ENCODE data around the gene DCUN1D1.
"Not testable (repeated sequence)": the region's sequence is repeated elsewhere in the genome, so short reads cannot be mapped to it uniquely, and the experiment has no call there.

Gene DCUN1D1

GRCh38 chr3:182980204-182981037, at the start of gene DCUN1D1:
TSS of gene DCUN1D1 (minus strand) at chr3:182980538. CDS start at chr3:182980489, 49 bp downstream.
- peak; percentile 81 for DNase-seq

DNA sequence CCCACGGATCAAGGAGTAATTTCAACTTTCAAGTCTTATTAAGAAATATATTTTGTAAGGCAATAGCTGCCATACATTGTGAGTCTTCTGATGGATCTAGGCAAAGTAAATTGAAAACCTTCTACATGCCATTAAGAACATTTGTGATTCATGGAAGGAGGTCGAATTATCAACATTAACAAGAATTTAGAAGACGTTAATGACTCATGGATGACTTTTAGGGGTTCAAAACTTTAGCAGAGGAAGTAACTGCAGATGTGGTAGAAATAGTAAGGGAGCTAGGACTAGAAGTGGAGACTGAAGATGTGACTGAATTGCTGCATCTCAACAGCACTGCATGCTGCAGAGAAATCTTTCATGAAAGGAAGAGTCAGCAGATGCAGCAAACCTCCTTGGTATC, 48.1 kb upstream of the DCUN1D1 start:
- no peak for DNase-seq

DNA sequence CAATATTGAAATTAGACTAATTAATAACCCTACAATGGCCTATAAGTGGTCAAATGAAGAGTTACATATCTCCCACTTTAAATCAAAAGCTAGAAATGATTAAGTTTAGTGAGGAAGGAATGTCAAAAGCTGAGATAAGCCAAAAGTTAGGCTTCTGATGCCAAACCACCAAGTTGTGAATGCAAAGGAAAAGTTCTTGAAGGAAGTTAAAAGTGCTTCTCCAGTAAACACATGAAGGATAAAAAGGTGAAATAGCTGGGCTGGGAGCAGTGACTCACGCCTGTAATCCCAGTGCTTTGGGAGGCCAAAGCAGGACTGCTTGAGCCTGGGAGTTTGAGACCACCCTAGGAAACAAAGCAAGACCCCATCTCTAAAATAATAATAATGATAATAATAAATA, 46.9 kb upstream of the DCUN1D1 start:
- DNase-seq: no peak

GRCh38 chr3:183022936-183023516, 42.7 kb upstream of the DCUN1D1 start:
- no peak for DNase-seq

DNA sequence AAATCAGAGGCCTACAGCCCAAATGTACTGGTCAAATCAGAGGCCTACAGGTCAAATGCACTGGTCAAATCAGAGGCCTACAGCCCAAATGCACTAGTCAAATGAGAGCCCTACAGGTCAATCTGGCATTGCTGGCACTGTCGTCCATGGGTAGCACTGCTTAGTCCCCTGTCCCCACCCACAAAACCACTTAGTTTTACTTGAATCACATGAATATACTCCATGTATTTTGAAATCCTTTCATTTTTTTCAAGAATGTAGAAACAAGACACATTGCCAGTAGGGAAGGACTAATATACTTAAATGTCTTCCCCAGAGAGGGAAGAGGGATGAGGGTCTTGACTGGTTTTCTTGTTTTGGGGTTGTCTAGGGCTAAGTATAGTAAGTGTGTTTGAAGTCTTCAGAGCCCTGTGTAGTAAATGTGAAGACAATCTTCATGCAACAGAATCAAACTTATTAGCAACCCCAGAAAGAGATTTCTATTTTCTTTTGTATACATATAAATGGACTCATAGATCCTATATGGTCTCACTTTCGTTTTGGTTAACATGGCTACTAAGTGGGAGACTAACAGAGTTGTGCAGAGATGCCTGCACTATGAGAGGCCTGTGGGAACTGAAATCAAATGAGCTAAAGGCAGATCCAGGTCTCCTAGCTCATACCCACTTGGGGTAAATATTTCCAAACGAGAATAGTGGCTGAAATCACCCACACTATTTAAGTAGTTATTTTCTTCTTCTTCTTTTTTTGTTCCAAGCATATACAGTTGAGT, 38.3 kb upstream of the DCUN1D1 start:
- no peak for DNase-seq

- DNase-seq: no peak
Measured at GRCh38 chr3:183015185-183015584, 34.8 kb upstream of the DCUN1D1 start.

DNA sequence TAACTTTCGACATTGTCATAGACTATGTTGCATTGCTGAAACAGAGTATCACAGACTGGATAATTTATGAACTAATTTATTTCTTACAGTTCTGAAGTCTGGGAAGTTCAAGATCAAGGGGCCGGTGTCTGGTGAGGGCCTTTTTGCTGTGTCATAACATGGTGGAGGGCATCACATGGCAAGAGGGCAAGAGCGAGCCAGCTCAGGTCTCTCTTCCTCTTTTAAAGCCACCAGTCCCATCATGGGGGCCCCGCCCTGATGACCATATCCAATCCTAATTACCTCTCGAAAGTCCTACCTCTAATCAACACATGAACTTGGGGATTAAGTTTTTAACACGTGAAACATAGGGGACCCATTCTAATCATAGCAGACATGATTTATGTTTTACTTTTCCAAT, 33.5 kb upstream of the DCUN1D1 start:
- no peak for DNase-seq

GRCh38 chr3:183013074-183013473, 32.7 kb upstream of the DCUN1D1 start:
- DNase-seq: no peak

GRCh38 chr3:183008800-183009199, 28.5 kb upstream of the DCUN1D1 start:
- DNase-seq: no peak

DNA sequence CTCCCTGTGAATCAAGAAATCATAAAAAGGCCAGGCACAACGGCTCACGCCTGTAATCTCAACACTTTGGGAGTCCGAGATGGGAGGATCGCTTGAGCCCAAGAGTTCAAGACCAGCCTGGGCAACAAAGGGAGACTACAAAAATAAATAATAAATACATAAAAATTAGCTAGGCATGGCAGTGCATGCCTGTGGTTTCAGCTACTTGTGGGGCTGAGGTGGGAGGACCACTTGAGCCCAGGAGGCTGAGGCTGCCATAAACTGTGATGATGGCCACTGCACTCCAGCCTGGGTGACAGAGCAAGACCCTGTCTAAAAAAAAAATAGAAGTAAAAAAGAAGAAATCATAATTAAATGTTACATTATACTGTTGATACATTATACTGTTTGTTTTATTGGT, 28.0 kb upstream of the DCUN1D1 start:
- DNase-seq: no peak

DNA sequence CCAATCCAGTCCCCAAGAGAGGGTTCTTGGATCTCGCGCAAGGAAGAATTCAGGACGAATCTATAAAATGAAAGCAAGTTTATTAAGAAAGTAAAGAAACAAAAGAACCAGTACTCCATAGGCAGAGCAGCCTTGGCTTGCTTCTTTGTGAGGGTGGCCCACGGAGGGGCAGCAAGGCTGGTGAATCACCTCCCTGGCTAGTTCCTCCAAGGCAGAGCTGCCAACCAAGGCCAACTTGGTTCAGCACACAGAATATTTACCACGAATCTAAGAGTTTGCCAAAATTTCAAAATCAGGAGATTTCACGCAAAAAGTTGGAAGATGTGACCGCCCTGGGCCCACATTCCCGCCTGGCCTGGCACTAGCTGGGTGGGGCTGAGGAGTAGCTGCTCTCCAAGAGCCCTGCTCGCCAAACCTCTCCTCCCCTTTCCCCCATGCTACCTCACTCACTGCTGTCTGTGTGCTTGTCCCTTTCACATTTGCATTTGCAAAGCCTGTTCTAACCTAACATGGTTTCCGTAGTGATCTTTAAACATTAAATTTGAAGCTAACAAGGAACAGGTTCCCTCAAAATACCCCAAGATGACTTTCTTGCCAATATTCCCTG, 26.2 kb upstream of the DCUN1D1 start:
- no peak for DNase-seq

- no peak for DNase-seq
Measured at GRCh38 chr3:182999767-183000166, 19.4 kb upstream of the DCUN1D1 start.

- DNase-seq: not testable (repeated sequence)
Measured at GRCh38 chr3:182993486-182994201, 13.3 kb upstream of the DCUN1D1 start.

- DNase-seq: no peak
Measured at GRCh38 chr3:182989566-182989965, 9.2 kb upstream of the DCUN1D1 start.

- DNase-seq: no peak
Measured at GRCh38 chr3:182986021-182986420, 5.7 kb upstream of the DCUN1D1 start.

GRCh38 chr3:182983876-182984275, 3.5 kb upstream of the DCUN1D1 start:
- DNase-seq: no peak

- DNase-seq: no peak
Measured at GRCh38 chr3:182981038-182981380, 671 bp upstream of the DCUN1D1 start.

- DNase-seq: peak; percentile 47
Measured at GRCh38 chr3:182979674-182980191, 605 bp downstream of the DCUN1D1 start.

DNA sequence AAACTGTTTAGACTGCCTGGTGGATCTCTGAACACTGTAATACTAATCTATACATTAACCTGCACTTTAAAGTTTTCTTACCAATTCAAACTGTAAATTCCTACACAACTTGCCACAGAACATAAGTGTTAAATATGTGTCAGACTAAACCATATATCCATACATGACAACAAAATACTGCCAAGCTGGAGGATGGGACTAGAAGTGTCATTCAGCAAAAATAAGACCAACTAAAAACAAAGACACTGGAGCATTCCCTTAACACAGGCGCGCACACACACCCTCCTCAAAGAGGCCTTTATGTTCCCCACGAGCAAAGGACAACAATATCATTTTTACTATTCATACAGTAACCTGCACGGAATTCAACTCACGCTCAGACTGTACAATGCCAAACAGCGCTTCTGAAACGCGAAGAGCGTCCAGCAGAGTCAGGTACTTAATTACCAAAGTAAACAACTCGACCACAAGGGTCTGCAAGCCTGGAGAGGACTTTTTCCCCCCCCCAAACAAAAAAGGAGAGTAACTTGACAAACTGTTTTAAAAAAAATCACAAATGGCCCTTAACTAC, 1.1 kb downstream of the DCUN1D1 start:
- no peak for DNase-seq

GRCh38 chr3:182978387-182978786, 2.0 kb downstream of the DCUN1D1 start:
- DNase-seq: no peak

DNA sequence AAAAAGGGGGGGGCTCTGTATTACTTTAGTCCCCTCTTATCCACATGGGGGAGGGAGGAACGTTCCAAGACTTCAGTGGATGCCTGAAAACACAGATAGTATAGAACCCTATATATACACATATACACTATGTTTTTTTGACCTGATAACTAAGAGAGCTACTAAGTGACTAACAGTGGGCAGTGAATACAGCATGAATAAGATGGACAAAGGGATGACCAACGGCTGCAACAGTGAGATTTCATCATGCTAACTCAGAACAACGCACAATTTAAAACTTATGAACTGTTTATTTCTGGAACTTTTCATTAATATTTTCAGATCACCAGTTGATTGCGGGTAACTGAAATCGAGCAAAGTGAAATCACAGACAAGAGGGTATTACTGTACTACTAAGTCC, 7.3 kb downstream of the DCUN1D1 start:
- DNase-seq: no peak

DNA sequence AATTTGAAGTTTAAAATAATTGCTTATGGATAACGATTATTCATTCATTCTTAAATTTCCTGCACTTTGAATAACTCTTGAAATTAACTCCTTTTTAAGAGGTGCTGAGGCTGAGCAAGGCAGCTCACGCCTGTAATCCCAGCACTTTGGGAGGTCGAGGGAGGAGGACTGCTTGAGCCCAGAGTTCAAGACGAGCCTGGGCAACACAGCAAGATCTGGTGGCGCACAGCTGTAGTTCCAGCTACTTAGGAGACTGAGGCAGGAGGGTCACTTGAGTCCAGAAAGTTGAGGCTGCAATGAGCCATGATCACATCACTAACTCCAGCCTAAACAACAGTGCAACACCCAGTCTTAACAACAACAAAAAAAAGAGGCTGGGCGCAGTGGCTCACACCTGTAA, 8.0 kb downstream of the DCUN1D1 start:
- DNase-seq: no peak
